ENCODE results near the gene CADPS2. TPM values are rescaled to one million over a fixed set of nuclear protein-coding genes. Genes with fewer than 3 reads are reported as not detected.

CADPS2 gene
- total and polyA plus RNA-seq, 2 of the 8 experiments (the other 6 are each of a cell fraction or from before 2014, with no cell fraction given), result 8.9 to 22.3 TPM

DNA sequence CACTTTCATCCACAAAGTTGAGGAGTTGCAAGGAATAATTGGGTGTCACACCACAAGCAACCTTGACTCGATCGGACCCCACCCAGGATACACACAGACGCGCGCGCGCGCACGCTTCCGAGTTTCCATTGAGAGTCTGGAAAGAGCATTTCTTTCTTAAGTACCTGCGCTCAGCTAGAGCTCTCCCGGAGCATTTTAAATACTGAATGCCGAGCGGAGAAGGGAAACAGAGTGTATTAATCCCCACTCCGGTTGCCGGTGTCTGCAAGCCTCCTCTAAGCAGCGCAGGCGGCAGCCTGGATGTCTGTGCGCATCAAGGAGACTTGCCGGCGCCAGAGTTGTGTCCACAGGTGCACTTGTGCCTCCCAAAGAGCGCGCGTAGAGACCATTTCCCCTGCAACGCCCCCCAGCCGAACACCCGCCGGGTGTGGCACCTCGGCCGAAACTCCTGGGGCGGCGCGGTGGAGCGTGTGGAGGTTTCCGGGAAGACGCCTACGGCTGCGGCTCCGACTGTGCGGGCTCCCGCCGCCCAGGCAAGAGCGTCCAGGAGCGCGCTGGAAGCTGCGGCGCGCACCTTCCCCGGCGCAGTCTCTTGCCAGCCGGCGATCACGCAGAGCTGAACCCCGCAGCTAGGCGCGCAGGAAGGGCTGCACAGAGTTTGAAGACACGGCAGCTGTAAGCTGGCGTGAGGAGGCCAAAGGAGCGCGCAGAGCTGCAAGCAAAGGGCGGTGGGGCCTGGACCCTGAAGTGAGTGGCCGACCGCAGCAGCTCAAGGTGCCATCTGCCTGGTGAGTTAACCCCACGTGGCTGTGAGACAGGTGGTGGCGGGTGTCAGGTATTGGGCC, 580.6 kb downstream of the CADPS2 start (continued):
- peak; percentile 52 for TF ChIP-seq SAP30 (IDR thresholded peaks at IDR 0.05; ENCODE audit: insufficient read depth, insufficient replicate concordance, low read length)
- TF ChIP-seq BACH1 (IDR thresholded peaks at IDR 0.05; ENCODE audit: low read length), result no peak
- no peak for TF ChIP-seq NRF1 (IDR thresholded peaks at IDR 0.05; ENCODE audit: low read depth, low read length)
- 0 out of 2 replicates have a peak, but pooled peaks have one; percentile 11 for TF ChIP-seq TAF1 (IDR thresholded peaks at IDR 0.05; ENCODE audit: low read depth, low read length)
- TF ChIP-seq SP1 (IDR thresholded peaks at IDR 0.05; ENCODE audit: low read depth, low read length), result no peak
- peak; percentile 87; the same call in 1 of the 2 replicates for TF ChIP-seq SUZ12 (IDR thresholded peaks at IDR 0.05; ENCODE audit: low read length)
- TF ChIP-seq CHD1 (IDR thresholded peaks at IDR 0.05; ENCODE audit: low read depth, low read length), result no peak
- TF ChIP-seq BRCA1 (IDR thresholded peaks at IDR 0.05; ENCODE audit: low read depth, low read length), result no peak
- TF ChIP-seq HDAC2 (IDR thresholded peaks at IDR 0.05; ENCODE audit: borderline replicate concordance in 1 of 2, low read depth in 2 of 2, low read length in 2 of 2), result 0 out of 4 replicates have a peak, but pooled peaks of 1 of the 2 experiments have one; percentile 48
- TF ChIP-seq SIRT6 (IDR thresholded peaks at IDR 0.05; ENCODE audit: low read length), result no peak
- peak; percentile 63 for TF ChIP-seq RNF2 (IDR thresholded peaks at IDR 0.05; ENCODE audit: borderline replicate concordance, low read depth, low read length, missing control alignments, poor library complexity, severe bottlenecking)
- 0 out of 2 replicates have a peak, but pooled peaks have one; percentile 47 for TF ChIP-seq EGR1 (IDR thresholded peaks at IDR 0.05; ENCODE audit: borderline replicate concordance, low read depth, low read length)
- no peak for TF ChIP-seq RXRA (IDR thresholded peaks at IDR 0.05; ENCODE audit: insufficient read depth, low read depth, low read length)
- TF ChIP-seq, protein P1, sequence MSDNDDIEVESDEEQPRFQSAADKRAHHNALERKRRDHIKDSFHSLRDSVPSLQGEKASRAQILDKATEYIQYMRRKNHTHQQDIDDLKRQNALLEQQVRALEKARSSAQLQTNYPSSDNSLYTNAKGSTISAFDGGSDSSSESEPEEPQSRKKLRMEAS (IDR thresholded peaks at IDR 0.05), result peak; percentile 86
- TF ChIP-seq POLR2AphosphoS5 (IDR thresholded peaks at IDR 0.05; ENCODE audit: low read depth, low read length), result no peak

All from H1 (cell line).